A673 (cell line): ENCODE measurements around the gene ANOS1. TPM values are rescaled to one million over a fixed set of nuclear protein-coding genes. Genes with fewer than 3 reads are reported as not detected.
"Not testable (repeated sequence)": the region's sequence is repeated elsewhere in the genome, so short reads cannot be mapped to it uniquely, and the experiment has no call there.

Experiments used
- BruUV-seq: library from RNA; stranded (reverse); fragments of 400-500 nt; replicated peaks from 2 replicates; lab custom pipeline; 2021; lab: Mats Ljungman, UMichigan
- CTCF ChIA-PET: fragments of 300-600 bp; sonication (Branson Sonifier 250); formaldehyde crosslinking; loops from one replicate; lab custom pipeline; 2022; ENCODE audit warnings: antibody characterized with exemption; lab: Charles Lee
- POLR2A ChIA-PET: fragments of 300-600 bp; sonication (Branson Sonifier 250); formaldehyde crosslinking; loops from one replicate; lab custom pipeline; 2022; ENCODE audit warnings: antibody characterized with exemption; ENCODE audit not compliant: low non-redundant PET; lab: Charles Lee
- DNase-seq: peaks from one replicate; pipeline ENCODE4 v3.0.0-alpha.2; 2015; ENCODE audit warnings: low spot score
- H3K27ac ChIP-seq: fragments of 200-600 bp; sonication (generic); 2 replicates; pipeline ENCODE4 v1.5.1; 2016; ENCODE audit warnings: mixed run types, low read depth, mild to moderate bottlenecking, mixed read lengths, antibody characterized with exemption, low read length; ENCODE audit not compliant: poor library complexity, severe bottlenecking
- H3K27me3 ChIP-seq: fragments of 200-600 bp; sonication (generic); replicated peaks from 2 replicates; pipeline ENCODE4 v1.6.1; 2017; ENCODE audit warnings: mixed run types, low read depth, mild to moderate bottlenecking, mixed read lengths, antibody characterized with exemption, low read length; ENCODE audit not compliant: insufficient read depth, poor library complexity
- H3K36me3 ChIP-seq: fragments of 200-600 bp; sonication (generic); 2 replicates; pipeline ENCODE4 v1.6.1; 2016; ENCODE audit warnings: mixed run types, mild to moderate bottlenecking, mixed read lengths, antibody characterized with exemption, low read length; ENCODE audit not compliant: insufficient read depth, poor library complexity, severe bottlenecking
- H3K4me1 ChIP-seq: fragments of 200-600 bp; sonication (generic); 2 replicates; pipeline ENCODE4 v1.6.1; 2017; ENCODE audit warnings: mixed run types, mild to moderate bottlenecking, mixed read lengths, antibody characterized with exemption, low read length; ENCODE audit not compliant: insufficient read depth, poor library complexity, severe bottlenecking
- H3K4me3 ChIP-seq: fragments of 200-600 bp; sonication (generic); 2 replicates; pipeline ENCODE4 v1.5.1; 2016; ENCODE audit warnings: low read depth, mixed run types, mild to moderate bottlenecking, mixed read lengths, low read length; ENCODE audit not compliant: poor library complexity, severe bottlenecking
- H3K9me3 ChIP-seq: fragments of 200-600 bp; sonication (generic); 2 replicates; pipeline ENCODE4 v1.6.1; 2016; ENCODE audit warnings: mixed run types, low read depth, mild to moderate bottlenecking, mixed read lengths, antibody characterized with exemption, low read length; ENCODE audit not compliant: poor library complexity, severe bottlenecking
- EZH2 ChIP-seq: fragments of 200-600 bp; sonication (generic); IDR thresholded peaks from 2 replicates; pipeline ENCODE4 v1.6.1; 2017; ENCODE audit warnings: borderline replicate concordance, low read depth, mild to moderate bottlenecking, mixed read lengths, antibody characterized with exemption, low read length; ENCODE audit not compliant: poor library complexity, severe bottlenecking
- intact Hi-C: fragments of 100-400 bp; cut with micrococcal nuclease; formaldehyde crosslinking; loops from one replicate; pipeline ENCODE4 v1.10.0; 2022; ENCODE audit not compliant: unreplicated experiment
- total RNA-seq: library from RNA; stranded (reverse); gene quantifications from 2 replicates; pipeline ENCODE4 v1.2.3, GENCODE V29; 2021
- TF ChIP-seq, protein P1 (sequence below): fragments of 300-800, 200-600 bp; sonication (generic); conservative IDR thresholded peaks from 2 replicates; pipeline ENCODE4 v1.5.1; 2017; ENCODE audit warnings: low read depth, mild to moderate bottlenecking, antibody characterized with exemption, low read length, moderate library complexity, mixed read lengths

ANOS1 gene
- total RNA-seq, 1 experiment from 2014 or later, result 0.06 TPM

DNA sequence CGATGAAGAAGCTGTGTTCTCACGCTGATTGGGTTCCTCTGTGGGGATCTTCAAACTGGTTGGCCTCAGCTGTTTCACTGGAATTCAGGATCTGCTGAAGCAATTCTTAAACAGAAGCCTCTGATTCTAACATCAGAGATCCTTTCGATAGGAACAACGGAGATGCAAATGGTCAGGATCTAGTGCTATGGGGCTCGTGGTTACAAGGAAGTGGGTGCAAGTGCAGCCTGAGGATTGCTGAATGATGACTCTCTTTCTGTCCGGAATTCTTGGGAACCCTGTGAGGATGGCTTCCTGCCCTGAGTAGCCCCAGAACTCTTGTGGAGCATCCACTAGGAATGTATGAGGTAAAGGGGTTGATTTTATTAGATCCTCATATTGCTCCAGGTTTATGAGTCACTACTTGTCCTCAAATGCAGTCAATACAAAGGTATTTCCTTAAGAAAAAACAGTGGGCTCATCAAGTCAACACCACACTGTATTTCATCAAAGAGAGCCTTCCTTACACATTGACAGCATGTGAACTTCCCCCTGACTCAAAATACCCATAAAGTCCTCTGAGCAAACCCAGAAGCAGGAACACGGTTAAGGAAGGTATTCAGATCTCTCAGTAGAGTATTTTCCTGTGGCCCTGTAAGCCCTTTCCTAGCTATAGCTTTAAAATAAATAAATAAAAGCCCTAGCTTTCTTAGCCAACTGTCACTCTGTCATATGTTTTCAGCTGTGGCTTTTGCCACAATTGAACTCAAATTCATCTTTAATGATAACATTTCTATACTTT, 25.9 kb upstream of the ANOS1 start:
- DNase-seq, POLR2A ChIA-PET: not testable (repeated sequence)

DNA sequence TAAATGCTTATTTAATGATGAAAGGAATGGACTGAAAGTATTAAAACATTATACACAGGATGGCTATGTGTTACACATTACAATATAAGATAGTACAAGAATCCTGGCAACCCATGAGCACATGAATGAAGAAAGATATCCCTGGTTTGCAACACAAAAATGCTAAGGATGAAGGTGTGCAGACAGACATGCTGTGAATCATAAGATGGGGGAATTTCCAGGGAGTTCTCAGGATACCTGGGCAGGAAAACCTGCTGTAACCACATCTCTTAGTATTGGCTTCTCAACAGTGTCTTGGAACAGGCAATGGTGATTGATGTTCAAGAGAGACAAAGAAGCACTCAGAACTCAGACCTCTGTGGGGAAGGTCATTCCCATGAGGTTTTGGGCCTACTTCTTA, 23.9 kb upstream of the ANOS1 start:
- H3K4me3 ChIP-seq, result no peak overlapping the region
- no peaks in the 10 kb centered on the region for H3K9me3 ChIP-seq
- H3K27me3 ChIP-seq, result no peaks in the 10 kb centered on the region
- CTCF ChIA-PET, result interaction anchor here (1.1 kb wide), 1 partner anchor 57 kb away, joined by 4 read pairs; no protein-coding TSS in a partner anchor
- intact Hi-C loops, result no loop called here
- TF ChIP-seq, protein P1, sequence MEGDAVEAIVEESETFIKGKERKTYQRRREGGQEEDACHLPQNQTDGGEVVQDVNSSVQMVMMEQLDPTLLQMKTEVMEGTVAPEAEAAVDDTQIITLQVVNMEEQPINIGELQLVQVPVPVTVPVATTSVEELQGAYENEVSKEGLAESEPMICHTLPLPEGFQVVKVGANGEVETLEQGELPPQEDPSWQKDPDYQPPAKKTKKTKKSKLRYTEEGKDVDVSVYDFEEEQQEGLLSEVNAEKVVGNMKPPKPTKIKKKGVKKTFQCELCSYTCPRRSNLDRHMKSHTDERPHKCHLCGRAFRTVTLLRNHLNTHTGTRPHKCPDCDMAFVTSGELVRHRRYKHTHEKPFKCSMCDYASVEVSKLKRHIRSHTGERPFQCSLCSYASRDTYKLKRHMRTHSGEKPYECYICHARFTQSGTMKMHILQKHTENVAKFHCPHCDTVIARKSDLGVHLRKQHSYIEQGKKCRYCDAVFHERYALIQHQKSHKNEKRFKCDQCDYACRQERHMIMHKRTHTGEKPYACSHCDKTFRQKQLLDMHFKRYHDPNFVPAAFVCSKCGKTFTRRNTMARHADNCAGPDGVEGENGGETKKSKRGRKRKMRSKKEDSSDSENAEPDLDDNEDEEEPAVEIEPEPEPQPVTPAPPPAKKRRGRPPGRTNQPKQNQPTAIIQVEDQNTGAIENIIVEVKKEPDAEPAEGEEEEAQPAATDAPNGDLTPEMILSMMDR, result no peak
- no peak for TF ChIP-seq EZH2
- H3K27ac ChIP-seq, result no peak overlapping the region
- no peaks in the 10 kb centered on the region for H3K4me1 ChIP-seq
- POLR2A ChIA-PET, result no interaction called here
- H3K36me3 ChIP-seq, result no peaks in the 10 kb centered on the region
- no peak for DNase-seq
- BruUV-seq, result no TSS peak

More for the DNA sequence above, 25.9 kb upstream of the ANOS1 start:
- H3K9me3 ChIP-seq, H3K27ac ChIP-seq, H3K4me3 ChIP-seq, intact Hi-C loops, BruUV-seq, H3K27me3 ChIP-seq, H3K4me1 ChIP-seq, CTCF ChIA-PET, H3K36me3 ChIP-seq: not testable (repeated sequence)

DNA sequence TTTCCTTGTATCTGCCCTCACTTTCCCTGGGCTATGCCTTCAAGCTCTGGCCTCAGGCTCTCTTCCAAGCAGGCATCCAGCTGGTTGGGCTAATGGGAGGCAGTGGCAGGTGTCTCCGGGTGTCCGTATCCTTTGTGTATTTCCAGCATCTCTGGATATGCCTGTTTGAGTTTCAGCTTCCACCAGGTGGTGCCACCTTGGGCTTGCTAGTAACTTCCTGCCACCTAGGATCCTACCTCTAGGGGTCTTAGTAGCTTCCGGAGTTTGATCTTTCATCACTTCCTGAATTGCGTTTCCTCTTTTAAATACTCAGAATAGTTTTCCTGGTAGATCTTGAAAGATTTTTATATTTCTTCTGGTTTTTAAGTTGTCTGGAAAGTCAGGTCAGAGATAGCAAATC, 23.2 kb upstream of the ANOS1 start:
- ChIA-PET CTCF (interaction anchor here (1.1 kb wide), 1 partner anchor 57 kb away, joined by 4 read pairs; no protein-coding TSS in a partner anchor), POLR2A (no interaction called here)
- H3K4me3 ChIP-seq, result no peak overlapping the region
- intact Hi-C loops, result no loop called here
- no peaks in the 10 kb centered on the region for H3K27me3 ChIP-seq
- peak; percentile 11 for DNase-seq
- no peaks in the 10 kb centered on the region for H3K9me3 ChIP-seq
- BruUV-seq, result no TSS peak
- H3K36me3 ChIP-seq, result no peaks in the 10 kb centered on the region
- H3K27ac ChIP-seq, result no peak overlapping the region
- TF ChIP-seq EZH2, result no peak
- TF ChIP-seq, protein P1, result peak; percentile 25; the same call in 1 of the 2 replicates
- no peaks in the 10 kb centered on the region for H3K4me1 ChIP-seq
